B cell (primary cell): ENCODE results near the gene ZNHIT3. TPM values are rescaled to one million over a fixed set of nuclear protein-coding genes. Genes with fewer than 3 reads are reported as not detected.

Experiments
- ATAC-seq: fragments of 200-7000 bp; cut with Tn5 transposase; one replicate; pipeline ENCODE4 v1.10.0; 2021; ENCODE audit warnings: low read depth, mild to moderate bottlenecking, moderate number of reproducible peaks, moderate library complexity
- CTCF ChIA-PET: fragments of 350-600 bp; sonication (Branson Sonifier 250); formaldehyde crosslinking; loops from one replicate; lab custom pipeline; 2021; ENCODE audit warnings: antibody characterized with exemption, inconsistent platforms; lab: Charles Lee
- POLR2A ChIA-PET: fragments of 350-600 bp; sonication (Branson Sonifier 250); formaldehyde crosslinking; loops from one replicate; lab custom pipeline; 2021; ENCODE audit warnings: antibody characterized with exemption; lab: Charles Lee
- DNase-seq: peaks from one replicate; pipeline ENCODE4 v3.0.0; 2013
- H2AFZ ChIP-seq: 2 replicates; pipeline ENCODE4 v1.6.1; 2012; ENCODE audit warnings: mild to moderate bottlenecking, low read depth, low read length; ENCODE audit not compliant: insufficient read depth, poor library complexity, severe bottlenecking
- H3K27ac ChIP-seq, 2 donors: 1 replicate in 1 of 2; 2 replicates in 1 of 2; pipeline ENCODE4 v1.5.1; 2012 to 2013; ENCODE audit warnings: low read length in 2 of 2, mild to moderate bottlenecking in 2 of 2, moderate library complexity in 1 of 2
- H3K27me3 ChIP-seq, 4 experiments: fragments of 200-600 bp in 1 of 4; sonication (generic) in 1 of 4; replicated peaks in 1 of 4; 1 replicate in 2 of 4; 2 replicates in 2 of 4; pipeline versions ENCODE4 v1.6.1 to v1.7.0; 2013 to 2016; ENCODE audit warnings: low read length in 3 of 4, mild to moderate bottlenecking in 2 of 4, mixed read lengths in 1 of 4, moderate library complexity in 1 of 4; ENCODE audit not compliant: insufficient read depth in 4 of 4, control insufficient read depth in 3 of 4; ENCODE audit errors: control extremely low read depth in 1 of 4
- H3K36me3 ChIP-seq, 2 experiments: replicated peaks in 1 of 2; 1 replicate in 1 of 2; 2 replicates in 1 of 2; pipeline versions ENCODE4 v1.6.1 to v1.7.1; 2013; ENCODE audit warnings: low read length in 1 of 2; ENCODE audit not compliant: insufficient read depth in 2 of 2, control insufficient read depth in 1 of 2; ENCODE audit errors: control extremely low read depth in 1 of 2, extremely low read depth in 1 of 2
- H3K4me1 ChIP-seq, 2 donors: fragments of 200-600 bp in 1 of 2; sonication (generic) in 1 of 2; 1 replicate in 1 of 2; 2 replicates in 1 of 2; pipeline versions ENCODE4 v1.5.1 to v1.6.1; 2013 to 2017; ENCODE audit warnings: low read length in 2 of 2; ENCODE audit not compliant: control insufficient read depth in 2 of 2, insufficient read depth in 2 of 2
- H3K4me2 ChIP-seq: replicated peaks from 2 replicates; pipeline ENCODE3; 2012; ENCODE audit warnings: mild to moderate bottlenecking, low read depth, low read length; ENCODE audit not compliant: poor library complexity, severe bottlenecking
- H3K4me3 ChIP-seq, 5 experiments: fragments of 200-600 bp in 1 of 5; sonication (generic) in 1 of 5; 1 replicate in 3 of 5; 2 replicates in 2 of 5; pipeline versions ENCODE4 v1.5.1 to v1.7.0; 2011 to 2016; ENCODE audit warnings: low read length in 4 of 5, mild to moderate bottlenecking in 4 of 5, low read depth in 2 of 5, control low read depth in 1 of 5, moderate library complexity in 1 of 5; ENCODE audit not compliant: insufficient read depth in 1 of 5; ENCODE audit errors: control extremely low read depth in 1 of 5, extremely low read depth in 1 of 5
- H3K79me2 ChIP-seq: fragments of 200-600 bp; sonication (generic); one replicate; pipeline ENCODE4 v1.6.0; 2016; ENCODE audit warnings: low read length; ENCODE audit not compliant: control insufficient read depth, insufficient read depth
- H3K9ac ChIP-seq: fragments of 200-600 bp; sonication (generic); 2 replicates; pipeline ENCODE4 v1.6.1; 2017; ENCODE audit warnings: mild to moderate bottlenecking, low read length, moderate library complexity
- H3K9me3 ChIP-seq, 3 donors: one replicate each; pipeline versions ENCODE4 v1.6.1 to v1.7.1; 2013; ENCODE audit warnings: low read length in 2 of 3; ENCODE audit not compliant: control insufficient read depth in 2 of 3, insufficient read depth in 1 of 3; ENCODE audit errors: control extremely low read depth in 1 of 3
- H4K20me1 ChIP-seq: 2 replicates; pipeline ENCODE4 v1.6.0; 2012; ENCODE audit warnings: mild to moderate bottlenecking, low read length; ENCODE audit not compliant: insufficient read depth, control insufficient read depth, poor library complexity, severe bottlenecking
- H3K27ac Mint-ChIP-seq: one replicate; pipeline ENCODE4 v1.8.0; 2021; ENCODE audit warnings: mixed read lengths
- H3K27me3 Mint-ChIP-seq: one replicate; pipeline ENCODE4 v1.8.0; 2021; ENCODE audit warnings: mixed read lengths
- H3K4me1 Mint-ChIP-seq: one replicate; pipeline ENCODE4 v1.8.0; 2021; ENCODE audit warnings: mixed read lengths
- H3K4me3 Mint-ChIP-seq: one replicate; pipeline ENCODE4 v1.8.0; 2021; ENCODE audit warnings: mixed read lengths
- H3K9me3 Mint-ChIP-seq: one replicate; pipeline ENCODE4 v1.8.0; 2022; ENCODE audit warnings: mixed read lengths; ENCODE audit not compliant: insufficient read depth
- CTCF ChIP-seq: fragments of 200-600 bp; IDR thresholded peaks from one replicate; pipeline ENCODE4 v1.8.0; 2022; ENCODE audit warnings: antibody characterized with exemption, mild to moderate bottlenecking
- EZH2 ChIP-seq: IDR thresholded peaks from 2 replicates; pipeline ENCODE4 v1.6.1; 2012; ENCODE audit warnings: borderline replicate concordance, low read depth, mild to moderate bottlenecking, moderate library complexity, low read length; ENCODE audit not compliant: insufficient read depth, poor library complexity, severe bottlenecking
- WGBS: methylation state at CpG from one replicate; pipeline ENCODE4 v1.1.5; 2013; ENCODE audit warnings: missing lambda C conversion rate; ENCODE audit not compliant: insufficient coverage; 5-methylcytosine and 5-hydroxymethylcytosine counted together
- intact Hi-C: fragments of 100-400 bp; cut with micrococcal nuclease; formaldehyde crosslinking; loops from one replicate; pipeline ENCODE4 v1.10.0; 2022
- polyA plus RNA-seq: library from polyadenylated mRNA; depleted of rRNA; stranded (reverse); fragments of >200 nt; gene quantifications from 2 replicates; pipeline ENCODE4 v1.2.3, GENCODE V29; 2012
- total RNA-seq, 2 donors: library from RNA; stranded (reverse); fragments of 120-200 nt in 1 of 2; gene quantifications; 1 replicate in 1 of 2; 2 replicates in 1 of 2; pipeline versions ENCODE4 v1.2.3 to v1.2.4, GENCODE V29; 2013 to 2022

ZNHIT3 gene
- total and polyA plus RNA-seq, 2 donors (not counting 1 experiment from before 2014, with no cell fraction given), result 36.5 to 50.5 TPM

- H3K4me2 ChIP-seq, result no peak overlapping the region
- intact Hi-C loops, result no loop called here
- H3K4me3 ChIP-seq, result no peak overlapping the region
- H3K36me3 ChIP-seq, result no peaks in the 10 kb centered on the region
- H3K27me3 ChIP-seq, result peaks cover 0 to 57% (median 15%) of the 10 kb centered on the region in 4 experiments
- H3K9me3 ChIP-seq, result peaks cover 0 to 19% (median 0%) of the 10 kb centered on the region in 3 donors
- ATAC-seq (no peak), DNase-seq (no peak)
- H3K27ac ChIP-seq, result no peak overlapping the region
- Mint-ChIP-seq H3K4me1 (no peaks in the 10 kb centered on the region), H3K27me3 (peaks cover 74% of the 10 kb centered on the region), H3K27ac (no peak overlapping the region), H3K4me3 (no peak overlapping the region), H3K9me3 (no peaks in the 10 kb centered on the region)
- TF ChIP-seq CTCF (no peak), EZH2 (no peak)
- ChIA-PET POLR2A (no interaction called here), CTCF (no interaction called here)
- H2AFZ ChIP-seq, result no peak overlapping the region
- 24% methylated on average over 54 of the region's 54 CpGs for WGBS
- no peak overlapping the region for H3K9ac ChIP-seq
- no peaks in the 10 kb centered on the region for H3K4me1 ChIP-seq
- H4K20me1 ChIP-seq, result no peaks in the 10 kb centered on the region
- no peaks in the 10 kb centered on the region for H3K79me2 ChIP-seq
Observed at GRCh38 chr17:36463916-36464764, 22.3 kb upstream of the ZNHIT3 start.

GRCh38 chr17:36464765-36465088 lies 21.8 kb upstream of the ZNHIT3 start:
- Histone ChIP-seq H3K9ac (no peak overlapping the region), H3K27ac (no peak overlapping the region), H3K4me2 (no peak overlapping the region), H3K4me1 (no peaks in the 10 kb centered on the region), H4K20me1 (no peaks in the 10 kb centered on the region), H2AFZ (no peak overlapping the region), H3K9me3 (peaks cover 0 to 19% (median 0%) of the 10 kb centered on the region in 3 donors), H3K27me3 (peaks cover 0 to 55% (median 18%) of the 10 kb centered on the region in 4 experiments), H3K36me3 (no peaks in the 10 kb centered on the region), H3K4me3 (no peak overlapping the region), H3K79me2 (no peaks in the 10 kb centered on the region)
- ATAC-seq (no peak), DNase-seq (no peak)
- no peak overlapping the region for H3K27ac Mint-ChIP-seq
- TF ChIP-seq EZH2 (no peak), CTCF (no peak)
- H3K27me3 Mint-ChIP-seq, result peaks cover 69% of the 10 kb centered on the region
- CTCF ChIA-PET, result no interaction called here
- no peaks in the 10 kb centered on the region for H3K9me3 Mint-ChIP-seq
- no peaks in the 10 kb centered on the region for H3K4me1 Mint-ChIP-seq
- intact Hi-C loops, result no loop called here
- WGBS, result 19% methylated on average over 20 of the region's 21 CpGs
- H3K4me3 Mint-ChIP-seq, result no peak overlapping the region
- POLR2A ChIA-PET, result no interaction called here
